GM19397 (cell line): ENCODE measurements around the gene HMGCLL1.

ENCODE experiments used
- ATAC-seq: cut with Tn5 transposase; IDR thresholded peaks from one replicate; pipeline ENCODE4 v1.9.1; 2021; ENCODE audit warnings: mild to moderate bottlenecking, moderate library complexity; ENCODE audit not compliant: unreplicated experiment

HMGCLL1 gene

GRCh38 chr6:55447891-55448290, 131.1 kb downstream of the HMGCLL1 start:
- ATAC-seq, result no peak

GRCh38 chr6:55445648-55446204, 133.3 kb downstream of the HMGCLL1 start:
- no peak for ATAC-seq

GRCh38 chr6:55443238-55444134, 135.5 kb downstream of the HMGCLL1 start:
- ATAC-seq, result no peak

GRCh38 chr6:55438203-55438602, 140.8 kb downstream of the HMGCLL1 start:
- no peak for ATAC-seq

GRCh38 chr6:55437141-55437540, 141.9 kb downstream of the HMGCLL1 start:
- no peak for ATAC-seq

- no peak for ATAC-seq
Observed at GRCh38 chr6:55433446-55434130, 145.4 kb downstream of the HMGCLL1 start.

- no peak for ATAC-seq
Observed at GRCh38 chr6:55423933-55424332, 155.1 kb downstream of the HMGCLL1 start.

GRCh38 chr6:55410674-55411073, 168.3 kb downstream of the HMGCLL1 start:
- no peak for ATAC-seq

- no peak for ATAC-seq
Observed at GRCh38 chr6:55405474-55406235, 173.3 kb downstream of the HMGCLL1 start.

- no peak for ATAC-seq
Observed at GRCh38 chr6:55399351-55399750, 179.6 kb downstream of the HMGCLL1 start.

- no peak for ATAC-seq
Observed at GRCh38 chr6:55397986-55398385, 181.0 kb downstream of the HMGCLL1 start.

GRCh38 chr6:55395871-55396270, 183.1 kb downstream of the HMGCLL1 start:
- no peak for ATAC-seq

GRCh38 chr6:55388211-55388610, 190.8 kb downstream of the HMGCLL1 start:
- ATAC-seq, result no peak
